ENCODE data around the gene ZSCAN16. TPM values are rescaled to one million over a fixed set of nuclear protein-coding genes. Genes with fewer than 3 reads are reported as not detected.

The ZSCAN16 gene
- total and polyA plus RNA-seq, 2 of the 13 experiments (the other 11 are each of a cell fraction or from before 2014, with no cell fraction given), result 5.7 to 12.7 TPM

DNA sequence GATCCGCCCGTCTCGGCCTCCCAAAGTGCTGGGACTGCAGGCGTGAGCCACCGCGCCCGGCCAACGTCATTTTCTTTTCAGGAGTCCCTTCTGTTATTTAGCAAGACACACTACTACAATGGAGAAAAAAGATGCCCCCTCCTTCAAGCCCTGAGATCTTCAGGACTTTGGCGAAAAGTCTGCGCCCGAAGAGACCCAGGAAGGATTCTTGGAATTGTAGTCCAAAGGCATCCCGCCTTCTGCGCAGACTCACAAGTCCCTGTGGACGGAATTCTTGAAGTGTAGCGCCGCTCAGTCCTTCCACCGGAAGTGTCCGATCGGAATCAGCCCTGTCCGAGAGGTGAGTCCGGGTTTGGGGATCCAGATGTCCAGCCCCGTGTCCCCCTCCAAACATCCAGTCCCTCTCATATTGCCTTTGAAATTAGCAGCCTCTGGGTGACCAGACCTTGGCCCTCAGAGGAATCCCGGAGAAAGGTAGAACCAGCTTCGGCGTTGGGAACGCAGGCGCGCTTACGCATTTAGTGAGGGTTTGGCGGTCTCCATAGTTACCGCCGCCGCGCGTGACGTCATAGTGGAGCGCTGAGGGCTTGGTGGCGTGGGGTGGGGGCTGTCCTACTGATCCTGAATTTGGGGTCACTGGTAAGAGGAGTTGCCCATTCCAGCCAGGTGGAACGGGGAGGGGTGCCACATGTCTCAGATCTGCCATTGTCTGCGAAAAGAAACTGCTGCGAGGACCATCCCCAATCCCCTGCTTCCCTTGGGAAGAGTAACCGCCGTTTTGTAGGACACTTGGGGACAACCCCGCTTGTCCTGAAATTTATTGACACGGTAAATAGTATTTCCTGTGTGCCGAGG is 43.6 kb upstream of the ZSCAN16 start (continued):
- TF ChIP-seq ZBTB4 (CRISPR knock-in tag; IDR thresholded peaks at IDR 0.05; ENCODE audit: borderline replicate concordance) (0 out of 2 replicates have a peak, but pooled peaks have one; percentile 23), BRF2 (CRISPR knock-in tag; IDR thresholded peaks at IDR 0.05) (0 out of 2 replicates have a peak, but pooled peaks have one; percentile 41), ZNF441 (CRISPR knock-in tag; IDR thresholded peaks at IDR 0.05; ENCODE audit: borderline replicate concordance) (peak; percentile 63; the same call in 1 of the 2 replicates), ZNF816 (CRISPR knock-in tag; IDR thresholded peaks at IDR 0.05; ENCODE audit: borderline replicate concordance) (no peak), RFX1 (IDR thresholded peaks at IDR 0.05) (peak; percentile 90), TBX2 (CRISPR knock-in tag; IDR thresholded peaks at IDR 0.05; ENCODE audit: borderline replicate concordance) (peak; percentile 89), PBX2 (CRISPR knock-in tag; IDR thresholded peaks at IDR 0.05) (no peak), PAF1 (CRISPR knock-in tag; IDR thresholded peaks at IDR 0.05) (no peak), FOXA1 (IDR thresholded peaks at IDR 0.05) (no peak), FOXA1 (CRISPR knock-in tag; IDR thresholded peaks at IDR 0.05) (peak; percentile 35; the same call in 1 of the 2 replicates), ZNF280B (CRISPR knock-in tag; IDR thresholded peaks at IDR 0.05; ENCODE audit: borderline replicate concordance) (no peak; the same call in 1 of the 2 replicates), MTA3 (CRISPR knock-in tag; IDR thresholded peaks at IDR 0.05) (no peak), CCAR2 (optimal IDR thresholded peaks at IDR 0.05; ENCODE audit: low read depth, low read length) (peak; percentile 96), TP53 (CRISPR knock-in tag; conservative IDR thresholded peaks at IDR 0.05) (0 out of 2 replicates have a peak, but pooled peaks have one; percentile 9), EEA1 (CRISPR knock-in tag; IDR thresholded peaks at IDR 0.05; ENCODE audit: borderline replicate concordance) (peak; percentile 82; the same call in 1 of the 2 replicates)
- TF ChIP-seq, protein P1, sequence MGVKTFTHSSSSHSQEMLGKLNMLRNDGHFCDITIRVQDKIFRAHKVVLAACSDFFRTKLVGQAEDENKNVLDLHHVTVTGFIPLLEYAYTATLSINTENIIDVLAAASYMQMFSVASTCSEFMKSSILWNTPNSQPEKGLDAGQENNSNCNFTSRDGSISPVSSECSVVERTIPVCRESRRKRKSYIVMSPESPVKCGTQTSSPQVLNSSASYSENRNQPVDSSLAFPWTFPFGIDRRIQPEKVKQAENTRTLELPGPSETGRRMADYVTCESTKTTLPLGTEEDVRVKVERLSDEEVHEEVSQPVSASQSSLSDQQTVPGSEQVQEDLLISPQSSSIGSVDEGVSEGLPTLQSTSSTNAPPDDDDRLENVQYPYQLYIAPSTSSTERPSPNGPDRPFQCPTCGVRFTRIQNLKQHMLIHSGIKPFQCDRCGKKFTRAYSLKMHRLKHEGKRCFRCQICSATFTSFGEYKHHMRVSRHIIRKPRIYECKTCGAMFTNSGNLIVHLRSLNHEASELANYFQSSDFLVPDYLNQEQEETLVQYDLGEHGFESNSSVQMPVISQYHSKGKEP (CRISPR knock-in tag; IDR thresholded peaks at IDR 0.05), result peak; percentile 86; the same call in 1 of the 2 replicates
- TF ChIP-seq, protein P2, sequence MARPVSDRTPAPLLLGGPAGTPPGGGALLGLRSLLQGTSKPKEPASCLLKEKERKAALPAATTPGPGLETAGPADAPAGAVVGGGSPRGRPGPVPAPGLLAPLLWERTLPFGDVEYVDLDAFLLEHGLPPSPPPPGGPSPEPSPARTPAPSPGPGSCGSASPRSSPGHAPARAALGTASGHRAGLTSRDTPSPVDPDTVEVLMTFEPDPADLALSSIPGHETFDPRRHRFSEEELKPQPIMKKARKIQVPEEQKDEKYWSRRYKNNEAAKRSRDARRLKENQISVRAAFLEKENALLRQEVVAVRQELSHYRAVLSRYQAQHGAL (CRISPR knock-in tag; IDR thresholded peaks at IDR 0.05; ENCODE audit: not compliant biosample characterization), result peak; percentile 84
